Stomach (tissue), 9 donors: ENCODE data around the gene LSMEM2. TPM values are rescaled to one million over a fixed set of nuclear protein-coding genes. Genes with fewer than 3 reads are reported as not detected.

Experiments
- DNase-seq, 2 donors: peaks; one replicate each; pipeline versions ENCODE4 v3.0.0 to v3.0.0-alpha.2; 2013 to 2019
- H3K27ac ChIP-seq, 5 donors: fragments of 200-600 bp in 4 of 5; sonication (generic) in 4 of 5; one replicate each; pipeline ENCODE4 v1.5.1; 2013 to 2019; ENCODE audit warnings: mild to moderate bottlenecking in 1 of 5, moderate library complexity in 1 of 5
- H3K27me3 ChIP-seq, 3 donors: fragments of 200-600 bp; sonication (generic); one replicate each; pipeline ENCODE4 v1.5.1; 2017 to 2019; ENCODE audit warnings: mixed run types in 1 of 3
- H3K36me3 ChIP-seq, 4 donors: fragments of 200-600 bp; sonication (generic); 1 replicate in 3 of 4; 2 replicates in 1 of 4; pipeline ENCODE4 v1.5.1; 2016 to 2019
- H3K4me1 ChIP-seq, 4 donors: fragments of 200-600 bp; sonication (generic); one replicate each; pipeline ENCODE4 v1.5.1; 2016 to 2019
- H3K4me3 ChIP-seq, 4 donors: fragments of 200-600 bp; sonication (generic) in 3 of 4; one replicate each; pipeline ENCODE4 v1.5.1; 2016 to 2019; ENCODE audit warnings: mild to moderate bottlenecking in 1 of 4
- H3K9me3 ChIP-seq, 4 donors: fragments of 200-600 bp; sonication (generic); one replicate each; pipeline ENCODE4 v1.5.1; 2016 to 2019
- EP300 ChIP-seq: sonication (generic); formaldehyde crosslinking; IDR thresholded peaks from one replicate; pipeline ENCODE4 v1.6.1; 2017; ENCODE audit warnings: antibody characterized with exemption
- POLR2A ChIP-seq, 4 donors: fragments of 450-650 bp; IDR thresholded peaks; one replicate each; pipeline ENCODE4 v1.6.1; 2016; ENCODE audit warnings: antibody characterized with exemption in 4 of 4, control low read depth in 2 of 4, mild to moderate bottlenecking in 1 of 4, moderate library complexity in 1 of 4
- POLR2AphosphoS5 ChIP-seq, 3 donors: sonication (generic); formaldehyde crosslinking; IDR thresholded peaks; one replicate each; pipeline ENCODE4 v1.6.1; 2016; ENCODE audit warnings: antibody characterized with exemption in 3 of 3
- whole genome bisulfite sequencing, 5 donors: extraction: QIAGEN DNeasy Blood & Tissue Kit in 3 of 5; methylation state at CpG; one replicate each; pipeline versions ENCODE4 v1.1.5 to v1.1.7; 2013 to 2018; 5-methylcytosine and 5-hydroxymethylcytosine counted together
- intact Hi-C: fragments of 100-400 bp; cut with DNase I; formaldehyde crosslinking; loops from one replicate; pipeline ENCODE4 v1.15.1; 2023; ENCODE audit warnings: low total_unique reads
- polyA plus RNA-seq, 3 donors: library from polyadenylated mRNA; stranded (reverse); fragments of 200-250 nt; gene quantifications; one replicate each; pipeline ENCODE4 v1.2.3, GENCODE V29; 2013
- total RNA-seq, 5 donors: library from RNA; depleted of rRNA; stranded (reverse); fragments of >200 nt; gene quantifications; one replicate each; pipeline versions ENCODE4 v1.1.0 to v1.2.3, GENCODE V29; 2014 to 2016
- TF ChIP-seq, protein P1 (sequence below), 7 experiments: fragments of 450-650 bp in 4 of 7; fragments of 200-600 bp in 3 of 7; sonication (generic) in 3 of 7; IDR thresholded peaks; one replicate each; pipeline ENCODE4 v1.5.1; 2016 to 2019; ENCODE audit warnings: antibody characterized with exemption in 7 of 7, control low read depth in 2 of 7, mild to moderate bottlenecking in 1 of 7
- donor health status: healthy with polysubstance abuse.
- donor health status: Bipolar disorder and iron deficiency.
- donor health status: healthy.

The LSMEM2 gene
- total and polyA plus RNA-seq, 8 donors: 0.31 to 0.58 TPM; not detected in 6

DNA sequence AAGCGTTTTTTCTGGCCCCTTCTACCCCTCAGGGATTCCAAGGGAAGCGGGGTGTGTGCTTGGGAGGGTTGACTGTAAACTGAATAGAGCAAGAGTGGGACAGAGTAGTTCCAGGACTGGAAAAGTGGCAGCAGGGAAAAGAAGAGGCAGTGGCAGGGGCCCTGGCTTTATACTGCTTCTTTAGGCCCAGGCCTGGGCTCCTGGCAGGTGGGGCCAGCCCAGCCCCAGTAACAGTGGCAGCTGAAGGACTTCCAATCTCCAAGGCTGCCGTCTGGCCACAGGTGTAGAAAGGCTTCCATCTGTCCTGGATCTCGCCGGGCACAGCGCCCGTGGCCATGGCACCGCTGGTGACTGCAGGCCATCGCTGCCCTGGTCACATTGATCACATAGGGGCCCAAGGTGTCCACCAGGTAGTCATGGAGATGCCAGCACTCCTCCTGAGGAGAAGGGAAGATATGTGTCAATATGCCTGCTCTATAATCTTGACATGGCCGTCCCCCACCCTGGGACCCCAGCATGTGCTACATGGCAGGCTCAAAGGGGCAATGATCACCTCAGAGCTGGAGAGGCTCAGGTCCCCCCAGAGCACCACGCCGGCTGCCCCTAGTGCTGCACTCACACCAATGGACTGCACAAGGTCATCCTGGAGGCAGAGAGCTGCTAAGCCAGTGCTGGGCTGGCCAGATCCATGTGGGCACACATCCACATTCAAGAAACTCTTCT is 14.4 kb downstream of the LSMEM2 start:
- Histone ChIP-seq H3K36me3 (peaks cover 29 to 39% (median 31%) of the 10 kb centered on the region in 4 donors), H3K27ac (peak overlapping the region; percentile 89 to 99 (median 97)), H3K27me3 (no peaks in the 10 kb centered on the region), H3K4me3 (peak overlapping the region; percentile 86 to 99 (median 96)), H3K4me1 (peaks cover 36 to 60% (median 54%) of the 10 kb centered on the region in 4 donors), H3K9me3 (no peaks in the 10 kb centered on the region)
- no peak for TF ChIP-seq EP300
- TF ChIP-seq, protein P1, sequence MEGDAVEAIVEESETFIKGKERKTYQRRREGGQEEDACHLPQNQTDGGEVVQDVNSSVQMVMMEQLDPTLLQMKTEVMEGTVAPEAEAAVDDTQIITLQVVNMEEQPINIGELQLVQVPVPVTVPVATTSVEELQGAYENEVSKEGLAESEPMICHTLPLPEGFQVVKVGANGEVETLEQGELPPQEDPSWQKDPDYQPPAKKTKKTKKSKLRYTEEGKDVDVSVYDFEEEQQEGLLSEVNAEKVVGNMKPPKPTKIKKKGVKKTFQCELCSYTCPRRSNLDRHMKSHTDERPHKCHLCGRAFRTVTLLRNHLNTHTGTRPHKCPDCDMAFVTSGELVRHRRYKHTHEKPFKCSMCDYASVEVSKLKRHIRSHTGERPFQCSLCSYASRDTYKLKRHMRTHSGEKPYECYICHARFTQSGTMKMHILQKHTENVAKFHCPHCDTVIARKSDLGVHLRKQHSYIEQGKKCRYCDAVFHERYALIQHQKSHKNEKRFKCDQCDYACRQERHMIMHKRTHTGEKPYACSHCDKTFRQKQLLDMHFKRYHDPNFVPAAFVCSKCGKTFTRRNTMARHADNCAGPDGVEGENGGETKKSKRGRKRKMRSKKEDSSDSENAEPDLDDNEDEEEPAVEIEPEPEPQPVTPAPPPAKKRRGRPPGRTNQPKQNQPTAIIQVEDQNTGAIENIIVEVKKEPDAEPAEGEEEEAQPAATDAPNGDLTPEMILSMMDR (IDR thresholded peaks at IDR 0.05): no peak
- no peak for TF ChIP-seq POLR2AphosphoS5 (IDR thresholded peaks at IDR 0.05)
- no peak for TF ChIP-seq POLR2A (IDR thresholded peaks at IDR 0.05)
- intact Hi-C loops: no loop called here
- WGBS, 5 donors: 56 to 78% (median 74%) methylated on average over 5 to 12 of the region's 12 CpGs
- no peak for DNase-seq

DNA sequence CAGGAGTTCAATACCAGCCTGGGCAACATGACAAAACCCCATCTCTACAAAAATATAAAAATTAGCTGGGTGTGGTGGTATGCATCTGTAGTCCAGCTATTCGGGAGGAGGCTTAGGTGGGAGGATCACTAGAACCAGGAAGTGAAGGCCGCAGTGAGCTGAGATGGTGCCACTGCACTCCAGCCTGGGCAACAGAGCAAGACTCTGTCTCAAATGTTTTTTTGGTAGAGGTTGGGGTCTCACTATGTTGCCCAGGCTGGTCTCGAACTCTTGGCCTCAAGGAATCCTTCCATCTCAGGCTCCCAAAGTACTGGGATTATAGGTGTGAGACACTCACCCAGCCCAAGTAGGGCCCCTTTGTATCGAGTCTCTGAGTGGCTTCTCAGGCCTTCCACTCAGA is 15.2 kb downstream of the LSMEM2 start:
- Histone ChIP-seq H3K9me3 (no peaks in the 10 kb centered on the region), H3K4me1 (peaks cover 43 to 66% (median 61%) of the 10 kb centered on the region in 4 donors), H3K36me3 (peaks cover 20 to 30% (median 22%) of the 10 kb centered on the region in 4 donors), H3K27me3 (no peaks in the 10 kb centered on the region), H3K4me3 (no peak overlapping the region), H3K27ac (peak overlapping the region in 2 of 5 donors; percentile 97 to 99)
- intact Hi-C loops: no loop called here
- no peak for TF ChIP-seq POLR2AphosphoS5 (IDR thresholded peaks at IDR 0.05)
- TF ChIP-seq, protein P1 (IDR thresholded peaks at IDR 0.05): no peak
- no peak for TF ChIP-seq POLR2A (IDR thresholded peaks at IDR 0.05)
- no peak for TF ChIP-seq EP300
- 86 to 95% (median 94%) methylated on average over 4 of the region's 4 CpGs for WGBS, 5 donors
- DNase-seq: no peak

- WGBS, 5 donors: 90 to 94% (median 92%) methylated on average over 13 to 22 of the region's 22 CpGs
- DNase-seq: no peak
- no peaks in the 10 kb centered on the region for H3K9me3 ChIP-seq
Observed at GRCh38 chr3:50294492-50295403, 15.9 kb downstream of the LSMEM2 start.

More at GRCh38 chr3:50294492-50295403, 15.9 kb downstream of the LSMEM2 start:
- Histone ChIP-seq H3K4me3 (no peak overlapping the region), H3K27ac (peak overlapping the region in 1 of 5 donors; percentile 97), H3K27me3 (no peaks in the 10 kb centered on the region), H3K4me1 (peaks cover 39 to 60% (median 56%) of the 10 kb centered on the region in 4 donors), H3K36me3 (peaks cover 14 to 24% (median 16%) of the 10 kb centered on the region in 4 donors)
- TF ChIP-seq, protein P1 (IDR thresholded peaks at IDR 0.05): no peak
- no peak for TF ChIP-seq EP300
- no peak for TF ChIP-seq POLR2A (IDR thresholded peaks at IDR 0.05)
- TF ChIP-seq POLR2AphosphoS5 (IDR thresholded peaks at IDR 0.05): no peak
- intact Hi-C loops: no loop called here
